ENCODE measurements around the gene SMNDC1.

The SMNDC1 gene

GRCh38 chr10:110327262-110327914 is 22.7 kb upstream of the SMNDC1 start:
- DNase-seq (ENCODE audit: low spot score): no peak

DNA sequence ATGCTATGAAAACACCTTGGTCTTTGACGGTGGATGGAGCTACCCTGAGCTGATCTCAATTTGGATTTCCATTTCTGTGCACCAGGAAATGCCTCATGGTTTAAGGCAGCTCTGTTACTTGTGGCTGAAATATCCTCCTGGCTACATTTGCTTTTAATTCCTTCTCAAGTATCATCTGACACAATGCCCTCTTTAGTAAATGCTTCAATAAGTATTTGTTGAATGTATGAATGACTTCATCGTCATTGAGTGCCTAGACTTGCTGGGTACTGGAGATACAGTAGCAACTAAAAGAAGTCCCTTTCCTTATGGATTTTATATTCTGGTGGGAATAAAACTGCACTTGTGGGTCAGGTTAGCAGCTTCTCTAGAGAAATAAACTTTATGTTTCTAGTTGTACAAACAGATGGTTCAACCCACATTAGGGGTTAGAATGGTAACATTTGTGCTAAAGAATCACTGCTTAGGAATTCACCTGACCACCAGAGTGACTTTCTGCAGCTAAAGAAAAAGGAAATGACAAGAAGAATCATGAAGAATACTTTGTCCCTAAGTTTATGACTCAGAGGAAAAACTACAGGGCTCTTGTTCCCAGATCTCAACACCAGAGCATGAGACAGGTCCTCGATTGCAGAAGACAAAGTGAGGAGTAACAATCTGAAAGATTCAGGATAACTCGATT is 21.8 kb upstream of the SMNDC1 start:
- DNase-seq (ENCODE audit: low spot score): no peak

GRCh38 chr10:110324805-110325280 is 20.1 kb upstream of the SMNDC1 start:
- DNase-seq (ENCODE audit: low spot score): peak; percentile 15

- peak; percentile 17 for DNase-seq (ENCODE audit: low spot score)
Observed at GRCh38 chr10:110324201-110324804, 19.6 kb upstream of the SMNDC1 start.

DNA sequence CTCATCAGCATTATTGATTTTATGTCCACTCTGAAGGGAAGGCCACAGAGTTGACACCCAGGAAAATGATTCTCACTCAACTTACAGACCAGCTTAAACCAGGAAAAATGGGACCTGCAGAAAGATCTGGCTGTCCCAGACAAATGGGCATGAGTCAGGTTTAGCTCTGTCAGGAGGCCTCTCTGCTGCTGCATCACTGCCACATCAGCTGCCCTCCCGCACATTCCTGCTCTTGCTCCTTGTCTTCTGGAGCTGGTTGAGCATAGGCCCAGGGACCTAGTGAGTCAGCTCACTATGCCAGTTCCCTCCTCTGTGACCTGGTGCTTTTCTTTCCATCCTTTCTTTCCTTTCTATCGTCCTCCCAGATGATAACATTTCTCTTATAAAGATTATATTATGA is 18.8 kb upstream of the SMNDC1 start:
- DNase-seq (ENCODE audit: low spot score): no peak

GRCh38 chr10:110321869-110322620 is 17.3 kb upstream of the SMNDC1 start:
- DNase-seq (ENCODE audit: low spot score): no peak

- no peak for DNase-seq (ENCODE audit: low spot score)
Observed at GRCh38 chr10:110317866-110318850, 13.4 kb upstream of the SMNDC1 start.

- no peak for DNase-seq (ENCODE audit: low spot score)
Observed at GRCh38 chr10:110313674-110314073, 9.0 kb upstream of the SMNDC1 start.

DNA sequence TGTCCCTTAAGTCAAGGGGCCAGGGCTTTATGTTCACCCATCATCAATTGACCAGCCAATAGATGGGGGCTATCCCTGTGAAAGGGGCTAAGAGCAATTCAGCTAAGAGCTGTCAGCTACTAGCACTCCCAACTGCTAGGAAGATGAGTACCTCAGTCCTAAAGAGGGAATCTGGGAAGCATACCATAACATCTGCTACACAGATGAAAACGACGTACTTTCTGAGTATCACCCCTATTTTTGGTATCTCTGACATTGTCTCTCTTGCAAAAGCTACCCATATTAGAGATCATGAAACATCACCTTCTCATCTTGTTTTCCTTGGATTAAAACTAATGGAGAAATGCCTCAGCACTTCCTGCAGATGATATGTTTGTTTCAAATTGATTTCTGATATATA is 7.5 kb upstream of the SMNDC1 start:
- no peak for DNase-seq (ENCODE audit: low spot score)

- DNase-seq (ENCODE audit: low spot score): peak; percentile 55
Observed at GRCh38 chr10:110311357-110311949, 6.7 kb upstream of the SMNDC1 start.

DNA sequence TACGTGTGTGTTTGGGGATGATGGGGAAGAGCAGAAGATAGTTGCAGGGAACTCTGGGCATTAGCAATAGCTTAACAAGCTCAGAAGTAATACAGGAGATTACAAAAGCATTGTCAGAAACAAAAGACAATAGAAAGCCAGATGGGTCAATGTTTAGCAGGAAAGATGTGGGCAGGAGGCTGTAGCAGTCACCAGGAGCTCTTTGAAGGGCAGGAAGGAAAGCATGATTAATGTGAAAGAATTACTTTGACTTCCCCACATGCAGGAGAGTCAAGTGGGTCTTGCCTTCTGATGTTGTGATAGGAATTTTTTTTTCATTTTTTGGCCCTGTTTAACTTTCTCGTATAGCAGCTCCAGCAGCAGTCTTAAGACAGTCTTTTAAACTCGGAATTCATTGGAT is 6.0 kb upstream of the SMNDC1 start:
- DNase-seq (ENCODE audit: low spot score): no peak

DNA sequence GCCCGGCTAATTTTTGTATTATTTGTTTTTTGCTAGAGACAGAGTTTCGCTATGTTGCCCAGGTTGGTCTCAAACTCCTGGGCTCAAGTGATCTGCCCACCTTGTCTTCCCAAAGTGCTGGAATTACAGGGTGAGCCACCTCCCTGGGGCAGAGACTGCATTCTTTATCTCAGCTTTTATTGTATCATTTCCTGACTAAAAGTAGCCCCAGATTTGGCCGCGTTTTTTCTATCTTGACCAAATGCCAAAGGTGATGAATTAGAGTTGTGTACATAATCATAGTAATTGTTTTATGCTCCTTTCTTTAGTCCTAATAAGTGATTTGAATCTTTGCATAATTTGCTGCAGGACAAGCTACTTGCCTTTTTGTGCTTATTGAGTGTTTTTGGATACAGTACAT is 3.1 kb upstream of the SMNDC1 start:
- no peak for DNase-seq (ENCODE audit: low spot score)

DNA sequence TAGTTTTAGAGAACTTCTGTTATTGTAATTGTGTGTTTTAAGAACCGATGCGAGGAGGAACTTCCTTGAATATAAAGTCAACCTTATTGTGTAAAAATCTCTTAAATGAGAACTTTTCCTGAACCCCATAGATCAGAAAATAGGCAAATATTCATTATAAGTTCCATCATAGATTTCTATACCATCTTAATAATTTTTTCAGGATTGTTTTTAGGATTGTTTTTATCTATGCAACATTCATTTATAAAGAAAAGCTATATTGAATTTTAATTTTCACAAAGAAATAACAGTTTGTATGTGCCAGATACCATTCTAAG is 1.7 kb upstream of the SMNDC1 start:
- DNase-seq (ENCODE audit: low spot score): no peak

GRCh38 chr10:110305767-110306451 is 1.2 kb upstream of the SMNDC1 start:
- DNase-seq (ENCODE audit: low spot score): peak; percentile 80

DNA sequence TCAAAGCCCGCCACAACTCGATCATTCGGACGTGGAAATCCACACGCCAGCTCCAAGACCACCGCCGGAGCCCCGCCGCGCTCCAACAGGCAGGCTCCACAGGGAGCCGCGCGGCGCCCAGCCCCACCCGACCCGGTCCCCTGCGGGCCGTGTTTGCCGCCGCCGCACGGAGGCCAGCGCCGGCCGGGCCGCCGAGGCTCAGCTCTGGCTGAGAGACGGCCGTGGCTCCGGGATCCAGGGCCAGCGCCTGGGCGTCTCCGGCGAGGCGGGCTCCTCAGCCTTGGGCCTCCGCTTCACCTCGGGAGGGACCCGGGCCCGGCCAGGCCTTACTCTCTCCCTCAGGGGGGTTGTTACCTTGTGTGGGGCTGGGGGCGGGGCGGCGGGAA is 333 bp downstream of the SMNDC1 start:
- DNase-seq (ENCODE audit: low spot score): no peak

- no peak for DNase-seq (ENCODE audit: low spot score)
Observed at GRCh38 chr10:110303681-110304080, 1.0 kb downstream of the SMNDC1 start.

- no peak for DNase-seq (ENCODE audit: low spot score)
Observed at GRCh38 chr10:110300486-110300986, 4.2 kb downstream of the SMNDC1 start.

- DNase-seq (ENCODE audit: low spot score): no peak
Observed at GRCh38 chr10:110296966-110297365, 7.8 kb downstream of the SMNDC1 start.

DNA sequence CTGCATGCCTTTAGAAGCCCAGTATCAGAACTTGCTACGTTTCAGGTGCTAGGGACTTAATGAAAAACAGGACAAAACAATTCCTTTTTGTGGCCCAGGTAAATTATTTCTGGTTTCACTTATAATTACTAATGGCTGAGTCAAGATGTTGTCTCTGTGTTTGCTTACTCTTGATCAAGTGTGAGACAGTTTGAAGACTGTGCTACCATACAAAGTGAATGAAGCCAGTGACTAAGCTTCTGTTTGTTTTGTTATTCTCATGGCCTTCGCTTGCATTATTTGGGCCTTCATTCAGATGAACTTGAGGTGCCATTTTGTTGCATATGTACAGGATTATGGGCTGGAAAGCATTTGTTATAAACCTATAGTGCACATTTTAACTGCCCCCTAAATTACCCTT is 17.9 kb downstream of the SMNDC1 start:
- no peak for DNase-seq (ENCODE audit: low spot score)

DNA sequence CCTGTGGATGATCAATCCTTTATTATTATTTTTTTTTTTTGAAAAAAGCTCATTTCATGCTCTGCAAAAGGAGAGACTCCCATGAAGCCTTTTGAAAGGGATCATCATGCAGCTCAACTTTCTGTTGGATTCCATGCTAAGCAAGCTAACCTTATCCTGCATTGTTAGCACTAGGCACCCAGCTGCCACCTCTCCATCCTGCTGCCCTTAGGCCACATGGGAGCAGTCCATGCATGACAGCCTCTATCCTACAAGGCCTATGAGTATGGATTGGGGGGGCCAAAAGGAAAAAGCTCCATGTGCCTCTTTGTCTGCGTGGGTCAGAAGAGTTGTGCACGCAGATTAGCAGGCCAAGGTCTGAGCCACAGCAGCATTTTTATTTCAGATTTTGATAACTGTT is 19.2 kb downstream of the SMNDC1 start:
- no peak for DNase-seq (ENCODE audit: low spot score)

Measured in activated CD4-positive, alpha-beta T cell treated with anti-CD3 and anti-CD28 coated beads, Interleukin-2, Interleukin-4, amounts not matched to agents 100 ng/mL and 50 ng/mL, durations not matched to agents 16 hours and 8 hours (primary cell).